Measurements from ENCODE around the gene POU2F2. TPM values are rescaled to one million over a fixed set of nuclear protein-coding genes. Genes with fewer than 3 reads are reported as not detected.
A peak's percentile ranks its signal among the peaks of the same experiment; 100 is the strongest.

POU2F2 gene
- total and polyA plus RNA-seq, 2 experiments from 2014 or later = 2.3 to 4.6 TPM

DNA sequence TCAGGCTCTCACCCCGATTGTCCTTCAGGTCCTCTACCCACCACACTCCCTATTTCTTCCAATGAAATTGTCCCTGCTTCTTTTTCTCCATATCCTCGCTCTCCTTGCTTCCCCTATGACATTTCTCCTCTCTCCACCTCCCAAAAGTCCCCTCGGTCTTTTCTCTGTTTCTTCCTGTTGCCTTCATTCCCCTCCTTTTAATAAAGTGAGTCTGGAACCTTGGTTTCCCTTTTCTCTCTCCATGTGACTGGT is 57.0 kb downstream of the POU2F2 start (continued):
- TF ChIP-seq, protein P1, sequence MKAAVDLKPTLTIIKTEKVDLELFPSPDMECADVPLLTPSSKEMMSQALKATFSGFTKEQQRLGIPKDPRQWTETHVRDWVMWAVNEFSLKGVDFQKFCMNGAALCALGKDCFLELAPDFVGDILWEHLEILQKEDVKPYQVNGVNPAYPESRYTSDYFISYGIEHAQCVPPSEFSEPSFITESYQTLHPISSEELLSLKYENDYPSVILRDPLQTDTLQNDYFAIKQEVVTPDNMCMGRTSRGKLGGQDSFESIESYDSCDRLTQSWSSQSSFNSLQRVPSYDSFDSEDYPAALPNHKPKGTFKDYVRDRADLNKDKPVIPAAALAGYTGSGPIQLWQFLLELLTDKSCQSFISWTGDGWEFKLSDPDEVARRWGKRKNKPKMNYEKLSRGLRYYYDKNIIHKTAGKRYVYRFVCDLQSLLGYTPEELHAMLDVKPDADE (IDR thresholded peaks at IDR 0.05) = no peak
- no peak for TF ChIP-seq EZH2 (IDR thresholded peaks at IDR 0.05; ENCODE audit: low read depth, unreplicated experiment)
- no peak for TF ChIP-seq POLR2AphosphoS5 (IDR thresholded peaks at IDR 0.05; ENCODE audit: low read depth)
- TF ChIP-seq ZNF114 (CRISPR knock-in tag; IDR thresholded peaks at IDR 0.05) = no peak
- no peak for TF ChIP-seq CREB1 (CRISPR knock-in tag; IDR thresholded peaks at IDR 0.05; ENCODE audit: low read depth)
- TF ChIP-seq, protein P2, sequence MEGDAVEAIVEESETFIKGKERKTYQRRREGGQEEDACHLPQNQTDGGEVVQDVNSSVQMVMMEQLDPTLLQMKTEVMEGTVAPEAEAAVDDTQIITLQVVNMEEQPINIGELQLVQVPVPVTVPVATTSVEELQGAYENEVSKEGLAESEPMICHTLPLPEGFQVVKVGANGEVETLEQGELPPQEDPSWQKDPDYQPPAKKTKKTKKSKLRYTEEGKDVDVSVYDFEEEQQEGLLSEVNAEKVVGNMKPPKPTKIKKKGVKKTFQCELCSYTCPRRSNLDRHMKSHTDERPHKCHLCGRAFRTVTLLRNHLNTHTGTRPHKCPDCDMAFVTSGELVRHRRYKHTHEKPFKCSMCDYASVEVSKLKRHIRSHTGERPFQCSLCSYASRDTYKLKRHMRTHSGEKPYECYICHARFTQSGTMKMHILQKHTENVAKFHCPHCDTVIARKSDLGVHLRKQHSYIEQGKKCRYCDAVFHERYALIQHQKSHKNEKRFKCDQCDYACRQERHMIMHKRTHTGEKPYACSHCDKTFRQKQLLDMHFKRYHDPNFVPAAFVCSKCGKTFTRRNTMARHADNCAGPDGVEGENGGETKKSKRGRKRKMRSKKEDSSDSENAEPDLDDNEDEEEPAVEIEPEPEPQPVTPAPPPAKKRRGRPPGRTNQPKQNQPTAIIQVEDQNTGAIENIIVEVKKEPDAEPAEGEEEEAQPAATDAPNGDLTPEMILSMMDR (conservative IDR thresholded peaks at IDR 0.05; ENCODE audit: low read depth in 2 of 2) = no peak

DNA sequence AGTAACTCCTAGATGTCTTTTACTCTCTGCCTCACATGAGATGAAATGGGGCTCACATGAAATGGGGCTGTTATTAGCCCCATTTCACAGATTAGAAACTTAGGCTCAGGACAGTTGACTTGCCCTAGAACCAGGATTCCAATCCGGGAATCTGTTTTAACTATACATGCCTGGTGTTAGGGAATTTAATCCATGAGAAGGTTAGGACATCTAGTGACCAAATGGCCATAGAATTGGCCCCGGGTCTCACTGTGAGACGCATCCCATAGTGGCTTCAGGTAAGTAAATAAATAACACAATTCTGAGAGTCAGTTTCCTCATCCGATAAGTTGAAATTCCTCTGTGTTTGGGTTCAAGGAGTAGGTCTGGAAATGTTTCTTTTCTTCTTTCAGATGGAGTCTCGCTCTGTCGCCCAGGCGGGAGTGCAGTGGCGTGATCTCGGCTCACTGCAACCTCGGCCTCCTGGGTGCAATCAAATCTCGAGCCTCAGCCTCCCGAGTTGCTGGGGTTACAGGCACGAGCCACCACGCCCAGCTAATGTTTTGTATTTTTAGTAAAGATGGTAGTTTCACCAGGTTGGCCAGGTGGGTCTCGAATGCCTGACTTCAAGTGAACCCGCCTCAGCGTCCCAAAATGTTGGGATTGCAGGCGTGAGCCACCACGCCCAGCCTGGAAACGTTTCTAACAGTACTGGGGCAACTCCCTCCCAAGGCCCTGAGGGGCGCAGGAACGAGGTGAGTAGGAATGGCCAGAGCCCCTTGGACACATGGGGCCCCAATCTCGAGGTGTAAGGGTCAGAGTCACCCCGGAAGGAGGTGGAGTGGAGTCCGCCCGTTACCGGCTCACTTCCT is 57.5 kb downstream of the POU2F2 start:
- Mint-ChIP-seq H3K4me3 (peak overlapping the region; percentile 98), H3K27ac (peak overlapping the region; percentile 100), H3K4me1 (peaks cover 44% of the 10 kb centered on the region), H3K36me3 (ENCODE audit: low read depth) (peaks cover 31% of the 10 kb centered on the region), H3K27me3 (ENCODE audit: insufficient read depth, low read depth, poor library complexity) (peaks cover 13% of the 10 kb centered on the region), H3K9me3 (peaks cover 7% of the 10 kb centered on the region; the same call in 2 of the 3 replicates)
- ATAC-seq (peak; percentile 4; the same call in 2 of the 3 replicates), DNase-seq (ENCODE audit: low spot score) (peak; percentile 50)
- H3K27ac ChIP-seq (ENCODE audit: low read depth) = peak overlapping the region; percentile 98
- peak overlapping the region; percentile 60; the same call in 1 of the 2 replicates for H2AFZ ChIP-seq
- H3K9me2 ChIP-seq (ENCODE audit: insufficient read depth) = no peaks in the 10 kb centered on the region
- H4K20me1 ChIP-seq (replicated peaks; ENCODE audit: insufficient read depth) = peaks cover 17% of the 10 kb centered on the region
- H3K36me3 ChIP-seq (ENCODE audit: insufficient read depth) = peaks cover 6% of the 10 kb centered on the region; the same call in 1 of the 2 replicates
- H3K4me3 ChIP-seq = peak overlapping the region; percentile 70
- peaks cover 31% of the 10 kb centered on the region for H3K79me2 ChIP-seq (replicated peaks; ENCODE audit: insufficient read depth)
- H3K4me1 ChIP-seq (ENCODE audit: insufficient read depth) = peaks cover 22% of the 10 kb centered on the region
- no peaks in the 10 kb centered on the region for H3K27me3 ChIP-seq (ENCODE audit: insufficient read depth)
- TF ChIP-seq POLR2AphosphoS5 (IDR thresholded peaks at IDR 0.05; ENCODE audit: low read depth) (no peak), EZH2 (IDR thresholded peaks at IDR 0.05; ENCODE audit: low read depth, unreplicated experiment) (no peak), STAT1 (IDR thresholded peaks at IDR 0.05; ENCODE audit: unreplicated experiment) (no peak)
- H3F3A ChIP-seq (replicated peaks; ENCODE audit: low read depth) = 0 out of 2 replicates have a peak, but pooled peaks cover 4% of the 10 kb centered on the region
- H3K4me2 ChIP-seq = peak overlapping the region; percentile 83

DNA sequence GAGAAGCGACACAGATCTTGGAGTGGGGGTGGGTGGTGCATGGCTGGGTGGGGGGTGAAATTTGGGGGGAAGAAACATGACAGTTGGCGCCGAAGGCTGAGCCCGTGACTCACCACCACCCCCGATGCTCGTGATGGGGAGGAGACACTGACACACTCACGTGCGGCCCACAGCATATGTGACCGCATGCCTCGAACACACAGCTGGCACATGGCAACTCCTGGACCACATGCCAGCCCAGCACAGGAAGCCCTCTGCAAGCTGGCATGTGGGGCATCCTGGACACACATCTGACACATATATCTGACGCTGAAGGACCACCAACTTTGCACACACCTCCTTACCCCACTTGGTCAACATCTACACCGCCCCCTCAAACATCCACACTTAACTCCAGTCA is 61.0 kb downstream of the POU2F2 start:
- Mint-ChIP-seq H3K27me3 (ENCODE audit: insufficient read depth, low read depth, poor library complexity) (peaks cover 7% of the 10 kb centered on the region), H3K4me1 (peaks cover 24% of the 10 kb centered on the region), H3K36me3 (ENCODE audit: low read depth) (peaks cover 4% of the 10 kb centered on the region; the same call in 1 of the 3 replicates), H3K9me3 (peaks cover 3% of the 10 kb centered on the region; the same call in 1 of the 3 replicates), H3K27ac (no peak overlapping the region), H3K4me3 (peak overlapping the region; percentile 8; the same call in 1 of the 3 replicates)
- ATAC-seq (no peak), DNase-seq (ENCODE audit: low spot score) (no peak)
- H3K4me3 ChIP-seq = no peak overlapping the region
- H3K9me2 ChIP-seq (ENCODE audit: insufficient read depth) = no peaks in the 10 kb centered on the region
- peaks cover 9% of the 10 kb centered on the region; the same call in 1 of the 2 replicates for H3F3A ChIP-seq (replicated peaks; ENCODE audit: low read depth)
- no peak overlapping the region for H3K4me2 ChIP-seq
- peaks cover 10% of the 10 kb centered on the region for H4K20me1 ChIP-seq (replicated peaks; ENCODE audit: insufficient read depth)
- peaks cover 20% of the 10 kb centered on the region for H3K4me1 ChIP-seq (ENCODE audit: insufficient read depth)
- no peaks in the 10 kb centered on the region for H3K27me3 ChIP-seq (ENCODE audit: insufficient read depth)
- H3K27ac ChIP-seq (ENCODE audit: low read depth) = no peak overlapping the region
- no peaks in the 10 kb centered on the region for H3K36me3 ChIP-seq (ENCODE audit: insufficient read depth)
- H2AFZ ChIP-seq = no peak overlapping the region
- H3K79me2 ChIP-seq (replicated peaks; ENCODE audit: insufficient read depth) = peaks cover 23% of the 10 kb centered on the region
- TF ChIP-seq, protein P3, sequence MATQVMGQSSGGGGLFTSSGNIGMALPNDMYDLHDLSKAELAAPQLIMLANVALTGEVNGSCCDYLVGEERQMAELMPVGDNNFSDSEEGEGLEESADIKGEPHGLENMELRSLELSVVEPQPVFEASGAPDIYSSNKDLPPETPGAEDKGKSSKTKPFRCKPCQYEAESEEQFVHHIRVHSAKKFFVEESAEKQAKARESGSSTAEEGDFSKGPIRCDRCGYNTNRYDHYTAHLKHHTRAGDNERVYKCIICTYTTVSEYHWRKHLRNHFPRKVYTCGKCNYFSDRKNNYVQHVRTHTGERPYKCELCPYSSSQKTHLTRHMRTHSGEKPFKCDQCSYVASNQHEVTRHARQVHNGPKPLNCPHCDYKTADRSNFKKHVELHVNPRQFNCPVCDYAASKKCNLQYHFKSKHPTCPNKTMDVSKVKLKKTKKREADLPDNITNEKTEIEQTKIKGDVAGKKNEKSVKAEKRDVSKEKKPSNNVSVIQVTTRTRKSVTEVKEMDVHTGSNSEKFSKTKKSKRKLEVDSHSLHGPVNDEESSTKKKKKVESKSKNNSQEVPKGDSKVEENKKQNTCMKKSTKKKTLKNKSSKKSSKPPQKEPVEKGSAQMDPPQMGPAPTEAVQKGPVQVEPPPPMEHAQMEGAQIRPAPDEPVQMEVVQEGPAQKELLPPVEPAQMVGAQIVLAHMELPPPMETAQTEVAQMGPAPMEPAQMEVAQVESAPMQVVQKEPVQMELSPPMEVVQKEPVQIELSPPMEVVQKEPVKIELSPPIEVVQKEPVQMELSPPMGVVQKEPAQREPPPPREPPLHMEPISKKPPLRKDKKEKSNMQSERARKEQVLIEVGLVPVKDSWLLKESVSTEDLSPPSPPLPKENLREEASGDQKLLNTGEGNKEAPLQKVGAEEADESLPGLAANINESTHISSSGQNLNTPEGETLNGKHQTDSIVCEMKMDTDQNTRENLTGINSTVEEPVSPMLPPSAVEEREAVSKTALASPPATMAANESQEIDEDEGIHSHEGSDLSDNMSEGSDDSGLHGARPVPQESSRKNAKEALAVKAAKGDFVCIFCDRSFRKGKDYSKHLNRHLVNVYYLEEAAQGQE (IDR thresholded peaks at IDR 0.05; ENCODE audit: unreplicated experiment) = no peak
- no peak for TF ChIP-seq EZH2phosphoT487 (IDR thresholded peaks at IDR 0.05; ENCODE audit: unreplicated experiment)
- TF ChIP-seq, protein P1 (IDR thresholded peaks at IDR 0.05) = no peak
- no peak for TF ChIP-seq CREB1 (CRISPR knock-in tag; IDR thresholded peaks at IDR 0.05; ENCODE audit: low read depth)
- TF ChIP-seq ZNF114 (CRISPR knock-in tag; IDR thresholded peaks at IDR 0.05) = no peak
- TF ChIP-seq ZNF331 (CRISPR knock-in tag; IDR thresholded peaks at IDR 0.05; ENCODE audit: low read depth) = no peak

All from GM23338 (cell line).